ENCODE results near the gene PLEK. TPM values are rescaled to one million over a fixed set of nuclear protein-coding genes. Genes with fewer than 3 reads are reported as not detected.

PLEK gene
- total RNA-seq, 1 experiment from 2014 or later = 0.13 TPM

GRCh38 chr2:68418855-68419254, 53.8 kb downstream of the PLEK start:
- POLR2A ChIA-PET = no interaction called here
- no peak for DNase-seq (ENCODE audit: low read depth, low spot score)
- H3K9me3 ChIP-seq (ENCODE audit: control insufficient read depth, insufficient read depth, low read depth, low read length) = no peaks in the 10 kb centered on the region
- peaks cover 2% of the 10 kb centered on the region; the same call in 1 of the 2 replicates for H3K27me3 ChIP-seq (ENCODE audit: control insufficient read depth, insufficient read depth, low read length)
- intact Hi-C loops (cut with micrococcal nuclease; ENCODE audit: unreplicated experiment) = no loop called here
- TF ChIP-seq CTCF (IDR thresholded peaks at IDR 0.05) (no peak), POLR2AphosphoS5 (IDR thresholded peaks at IDR 0.05; ENCODE audit: low read depth, low read length) (no peak), REST (IDR thresholded peaks at IDR 0.05; ENCODE audit: insufficient read depth in 1 of 2, low read depth in 2 of 2, low read length in 1 of 2) (no peak), TCF7L2 (IDR thresholded peaks at IDR 0.05; ENCODE audit: low read depth, low read length) (no peak), SIN3A (IDR thresholded peaks at IDR 0.05; ENCODE audit: borderline replicate concordance, insufficient read depth, low read depth, low read length) (no peak)
- no peak overlapping the region for H3K27ac ChIP-seq (ENCODE audit: low read length)
- no peaks in the 10 kb centered on the region for H3K36me3 ChIP-seq (ENCODE audit: control insufficient read depth, insufficient read depth, low read length)
- in situ Hi-C loops (cut with HindIII; ENCODE audit: low pct_unique_long_range_greater_than_20kb, low sequenced_read_pairs) = no loop called here
- CTCF ChIA-PET = no interaction called here
- H3K4me1 ChIP-seq (ENCODE audit: control insufficient read depth, insufficient read depth, low read length) = no peaks in the 10 kb centered on the region
- no TSS peak for BruUV-seq (replicated peaks)
- H3K4me3 ChIP-seq (ENCODE audit: low read depth in 2 of 2, low read length in 2 of 2) = no peak overlapping the region
- ATAC-seq = no peak

GRCh38 chr2:68420254-68420910, 55.3 kb downstream of the PLEK start:
- H3K27ac ChIP-seq (ENCODE audit: low read length) = no peak overlapping the region
- ATAC-seq (no peak), DNase-seq (ENCODE audit: low read depth, low spot score) (no peak)
- intact Hi-C loops (cut with micrococcal nuclease; ENCODE audit: unreplicated experiment) (no loop called here), in situ Hi-C loops (cut with HindIII; ENCODE audit: low pct_unique_long_range_greater_than_20kb, low sequenced_read_pairs) (no loop called here)
- no peak overlapping the region for H3K4me3 ChIP-seq (ENCODE audit: low read depth in 2 of 2, low read length in 2 of 2)
- peaks cover 2% of the 10 kb centered on the region; the same call in 1 of the 2 replicates for H3K27me3 ChIP-seq (ENCODE audit: control insufficient read depth, insufficient read depth, low read length)
- ChIA-PET CTCF (no interaction called here), POLR2A (no interaction called here)
- no peaks in the 10 kb centered on the region for H3K4me1 ChIP-seq (ENCODE audit: control insufficient read depth, insufficient read depth, low read length)
- TF ChIP-seq CTCF (IDR thresholded peaks at IDR 0.05) = no peak
- TF ChIP-seq TCF7L2 (IDR thresholded peaks at IDR 0.05; ENCODE audit: low read depth, low read length) = no peak
- no peak for TF ChIP-seq REST (IDR thresholded peaks at IDR 0.05; ENCODE audit: insufficient read depth in 1 of 2, low read depth in 2 of 2, low read length in 1 of 2)
- no peaks in the 10 kb centered on the region for H3K9me3 ChIP-seq (ENCODE audit: control insufficient read depth, insufficient read depth, low read depth, low read length)
- no TSS peak for BruUV-seq (replicated peaks)
- H3K36me3 ChIP-seq (ENCODE audit: control insufficient read depth, insufficient read depth, low read length) = no peaks in the 10 kb centered on the region
